Stromal cell of bone marrow (primary cell): Measurements from ENCODE around the gene ZFYVE28.
"Not testable (repeated sequence)": the region's sequence is repeated elsewhere in the genome, so short reads cannot be mapped to it uniquely, and the experiment has no call there.

Experiments
- DNase-seq: peaks from one replicate; pipeline ENCODE4 v3.0.0-alpha.2; 2012; ENCODE audit warnings: low read depth

Gene ZFYVE28

GRCh38 chr4:2417765-2418649, at the start of gene ZFYVE28:
Gene ZFYVE28, minus strand, starts transcription at chr4:2418645. Its CDS starts 322 bp downstream, at chr4:2418323.
- DNase-seq: no peak

GRCh38 chr4:2465544-2465943, 47.1 kb upstream of the ZFYVE28 start:
- not testable (repeated sequence) for DNase-seq

GRCh38 chr4:2465032-2465431, 46.6 kb upstream of the ZFYVE28 start:
- DNase-seq: no peak

GRCh38 chr4:2462992-2463762, 44.7 kb upstream of the ZFYVE28 start:
- no peak for DNase-seq

GRCh38 chr4:2462218-2462991, 44.0 kb upstream of the ZFYVE28 start:
- peak; percentile 40 for DNase-seq

- DNase-seq: no peak
These were observed 43.0 kb upstream of the ZFYVE28 start for GRCh38 chr4:2461246-2461960.

- DNase-seq: no peak
These were observed 41.3 kb upstream of the ZFYVE28 start for GRCh38 chr4:2459589-2460349.

GRCh38 chr4:2458546-2459491, 40.4 kb upstream of the ZFYVE28 start:
- DNase-seq: no peak

GRCh38 chr4:2457481-2458295, 39.2 kb upstream of the ZFYVE28 start:
- DNase-seq: no peak

- DNase-seq: no peak
These were observed 33.7 kb upstream of the ZFYVE28 start for GRCh38 chr4:2451821-2452785.

GRCh38 chr4:2451036-2451520, 32.6 kb upstream of the ZFYVE28 start:
- no peak for DNase-seq

GRCh38 chr4:2450394-2451035, 32.1 kb upstream of the ZFYVE28 start:
- no peak for DNase-seq

GRCh38 chr4:2449511-2450392, 31.3 kb upstream of the ZFYVE28 start:
- no peak for DNase-seq

GRCh38 chr4:2449051-2449450, 30.6 kb upstream of the ZFYVE28 start:
- DNase-seq: no peak

GRCh38 chr4:2448589-2448988, 30.1 kb upstream of the ZFYVE28 start:
- no peak for DNase-seq
